GM13976 (cell line): Measurements from ENCODE around the gene TIPARP.

ENCODE experiments used
- DNase-seq: peaks from one replicate; pipeline ENCODE4 v3.0.0; 2012; ENCODE audit warnings: low spot score
- CTCF ChIP-seq: IDR thresholded peaks from 2 replicates; pipeline ENCODE4 v1.5.1; 2012; ENCODE audit warnings: borderline replicate concordance, mild to moderate bottlenecking; ENCODE audit not compliant: insufficient read depth; ENCODE audit errors: extremely low read depth, missing control alignments, control extremely low read depth
- in situ Hi-C: fragments of 300-500 bp; cut with MboI; formaldehyde crosslinking; loops from one replicate; pipeline ENCODE4 v1.12.0; 2022; ENCODE audit warnings: low sequenced_read_pairs, mixed read lengths, inconsistent platforms; ENCODE audit not compliant: unreplicated experiment

Gene TIPARP

GRCh38 chr3:156726456-156726855, 52.1 kb downstream of the TIPARP start:
- TF ChIP-seq CTCF, result no peak
- in situ Hi-C loops, result no loop called here
- no peak for DNase-seq

- no peak for DNase-seq
- in situ Hi-C loops, result no loop called here
Measured at GRCh38 chr3:156727519-156728205, 53.3 kb downstream of the TIPARP start.

GRCh38 chr3:156728267-156728985, 54.0 kb downstream of the TIPARP start:
- no peak for TF ChIP-seq CTCF
- in situ Hi-C loops, result no loop called here
- no peak for DNase-seq

More at GRCh38 chr3:156727519-156728205, 53.3 kb downstream of the TIPARP start:
- no peak for TF ChIP-seq CTCF

- no peak for DNase-seq
- no peak for TF ChIP-seq CTCF
- in situ Hi-C loops, result no loop called here
Measured at GRCh38 chr3:156729460-156730179, 55.2 kb downstream of the TIPARP start.

GRCh38 chr3:156731813-156732212, 57.4 kb downstream of the TIPARP start:
- no peak for DNase-seq
- no peak for TF ChIP-seq CTCF
- in situ Hi-C loops, result no loop called here

- in situ Hi-C loops, result no loop called here
- no peak for DNase-seq
Measured at GRCh38 chr3:156732261-156732660, 57.9 kb downstream of the TIPARP start.

More at GRCh38 chr3:156732261-156732660, 57.9 kb downstream of the TIPARP start:
- no peak for TF ChIP-seq CTCF
